Activated naive CD8-positive, alpha-beta T cell treated with anti-CD3 and anti-CD28 coated beads, Interleukin-2, amount 10 ng/mL, durations not matched to agents 7 days and 5 days (primary cell): ENCODE results near the gene NAA20. TPM values are rescaled to one million over a fixed set of nuclear protein-coding genes. Genes with fewer than 3 reads are reported as not detected.
A peak's percentile ranks its signal among the peaks of the same experiment; 100 is the strongest.

Experiments
- ATAC-seq: fragments of 150-1000 bp; cut with Tn5 transposase; one replicate; pipeline ENCODE4 v1.10.0; 2021; ENCODE audit warnings: low read depth, moderate library complexity
- POLR2A ChIA-PET: fragments of 350-600 bp; sonication (Branson Sonifier 250); formaldehyde crosslinking; loops from one replicate; lab custom pipeline; 2021; ENCODE audit warnings: antibody characterized with exemption; lab: Charles Lee
- DNase-seq: peaks from one replicate; pipeline ENCODE4 v3.0.0; 2021
- H3K27ac Mint-ChIP-seq: one replicate; pipeline ENCODE4 v1.8.0; 2022; ENCODE audit warnings: mild to moderate bottlenecking, mixed read lengths
- H3K27me3 Mint-ChIP-seq: one replicate; pipeline ENCODE4 v1.8.0; 2022; ENCODE audit warnings: mild to moderate bottlenecking, moderate library complexity, mixed read lengths
- H3K36me3 Mint-ChIP-seq: one replicate; pipeline ENCODE4 v1.8.0; 2021; ENCODE audit warnings: mild to moderate bottlenecking, mixed read lengths
- H3K4me1 Mint-ChIP-seq: one replicate; pipeline ENCODE4 v1.8.0; 2021; ENCODE audit warnings: mixed read lengths
- H3K4me3 Mint-ChIP-seq: one replicate; pipeline ENCODE4 v1.8.0; 2022; ENCODE audit warnings: mild to moderate bottlenecking, moderate library complexity, mixed read lengths
- H3K9me3 Mint-ChIP-seq: one replicate; pipeline ENCODE4 v1.8.0; 2021; ENCODE audit warnings: mixed read lengths
- total RNA-seq, 2 experiments: library from RNA; stranded (reverse); gene quantifications; one replicate each; pipeline ENCODE4 v1.2.3, GENCODE V29; 2021

The NAA20 gene
- total RNA-seq, 2 experiments from 2014 or later = 40.1 to 42.7 TPM

GRCh38 chr20:20039752-20040387 is 22.7 kb downstream of the NAA20 start:
- no peak overlapping the region for H3K27ac Mint-ChIP-seq
- no peaks in the 10 kb centered on the region for H3K27me3 Mint-ChIP-seq
- POLR2A ChIA-PET = no interaction called here
- H3K9me3 Mint-ChIP-seq = no peaks in the 10 kb centered on the region
- H3K4me3 Mint-ChIP-seq = no peak overlapping the region
- no peaks in the 10 kb centered on the region for H3K4me1 Mint-ChIP-seq
- peaks cover 30% of the 10 kb centered on the region for H3K36me3 Mint-ChIP-seq
- DNase-seq (no peak), ATAC-seq (no peak)

DNA sequence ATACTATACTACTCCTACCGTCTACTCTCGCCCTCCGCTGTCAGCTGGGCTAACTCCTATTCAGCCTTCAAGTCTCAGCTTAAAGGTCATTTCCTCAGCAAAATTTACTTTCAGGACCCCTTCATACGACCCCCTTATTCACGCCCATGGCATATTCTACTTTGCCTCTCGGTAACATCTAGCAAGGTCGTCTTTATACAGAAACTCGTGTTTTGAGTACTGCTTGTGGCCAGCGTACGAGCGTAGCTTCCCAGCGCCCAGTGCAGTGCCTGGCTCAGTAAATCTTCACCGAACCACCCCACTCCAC is 34.6 kb downstream of the NAA20 start:
- Mint-ChIP-seq H3K9me3 (no peaks in the 10 kb centered on the region), H3K36me3 (peaks cover 16% of the 10 kb centered on the region), H3K27me3 (no peaks in the 10 kb centered on the region), H3K4me1 (peaks cover 11% of the 10 kb centered on the region), H3K4me3 (peak overlapping the region; percentile 97), H3K27ac (peak overlapping the region; percentile 96)
- ATAC-seq (peak; percentile 29), DNase-seq (no peak)
- POLR2A ChIA-PET = interaction anchor here (0.9 to 2.4 kb wide), 5 partner anchors 26 to 1914 kb away, joined by 3 to 37 read pairs (median 4); partner anchors contain the start of genes KAT14, NAA20, PET117 and ZNF133

DNA sequence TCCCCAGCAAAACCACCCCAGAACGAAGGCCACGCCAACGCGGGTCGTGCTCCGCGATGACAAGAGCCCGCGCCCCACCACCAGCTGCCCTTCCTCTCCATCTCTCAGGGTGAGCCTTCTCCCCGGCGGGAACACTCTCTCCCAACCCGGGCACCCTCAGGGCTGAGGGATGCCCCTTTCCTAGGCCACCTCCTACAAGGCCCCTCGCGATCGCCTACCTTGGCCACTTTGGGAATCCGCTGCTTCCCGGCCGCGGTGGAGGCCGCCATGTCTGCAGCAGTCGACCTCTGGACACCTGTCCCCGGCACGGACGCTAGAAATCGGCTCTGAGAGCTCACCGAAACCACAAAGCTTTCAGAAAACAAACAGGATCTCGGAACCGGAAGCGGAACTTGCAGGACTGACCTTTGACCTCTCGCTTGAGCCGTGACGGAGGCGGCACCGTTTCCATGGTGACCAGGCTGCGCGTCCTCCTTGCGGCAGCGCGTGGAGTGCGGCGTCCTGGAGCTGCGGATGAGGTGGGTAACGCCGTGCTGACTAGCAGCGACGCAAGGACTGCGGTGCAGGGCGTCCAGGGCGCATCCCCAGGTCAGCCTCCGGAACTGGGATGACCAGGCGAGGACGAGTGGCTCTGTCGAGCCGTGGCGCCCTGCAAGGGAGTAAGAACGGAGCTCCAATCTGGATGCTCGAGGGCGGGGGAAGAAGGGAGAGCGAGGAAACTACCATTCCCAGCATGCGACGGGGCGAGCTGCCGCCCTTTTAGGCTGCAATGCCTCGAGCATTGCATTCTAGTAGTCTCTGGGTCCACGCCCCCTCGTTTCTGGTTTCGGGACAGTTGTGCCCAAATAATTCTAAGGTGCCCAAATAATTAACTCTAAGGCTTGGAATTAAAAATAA is 35.2 kb downstream of the NAA20 start, which contains the start of the genes CFAP61 and CRNKL1:
Gene CFAP61 (plus strand): TSS at position 459 of the 897 bp plus-strand sequence. CDS start 4,122 bp downstream, outside the sequence.
Gene CRNKL1 (minus strand): TSS at position 393 of the 897 bp plus-strand sequence. CDS start 124 bp downstream, at position 269.
- peak within 1 kb of the TSS; percentile 97 for H3K4me3 Mint-ChIP-seq
- peak within 1 kb of the TSS; percentile 96 for H3K27ac Mint-ChIP-seq
- H3K9me3 Mint-ChIP-seq = no peaks in the 10 kb centered on the region
- POLR2A ChIA-PET = interaction anchor here (0.6 to 2.4 kb wide), 10 partner anchors 17 to 1914 kb away, joined by 3 to 37 read pairs (median 3); partner anchors contain the start of genes KAT14, NAA20, PET117 and RALGAPA2
- ATAC-seq (peak; percentile 94), DNase-seq (peak; percentile 94)
- H3K36me3 Mint-ChIP-seq = peaks cover 16% of the 10 kb centered on the region
- H3K27me3 Mint-ChIP-seq = no peaks in the 10 kb centered on the region
- H3K4me1 Mint-ChIP-seq = peaks cover 11% of the 10 kb centered on the region

DNA sequence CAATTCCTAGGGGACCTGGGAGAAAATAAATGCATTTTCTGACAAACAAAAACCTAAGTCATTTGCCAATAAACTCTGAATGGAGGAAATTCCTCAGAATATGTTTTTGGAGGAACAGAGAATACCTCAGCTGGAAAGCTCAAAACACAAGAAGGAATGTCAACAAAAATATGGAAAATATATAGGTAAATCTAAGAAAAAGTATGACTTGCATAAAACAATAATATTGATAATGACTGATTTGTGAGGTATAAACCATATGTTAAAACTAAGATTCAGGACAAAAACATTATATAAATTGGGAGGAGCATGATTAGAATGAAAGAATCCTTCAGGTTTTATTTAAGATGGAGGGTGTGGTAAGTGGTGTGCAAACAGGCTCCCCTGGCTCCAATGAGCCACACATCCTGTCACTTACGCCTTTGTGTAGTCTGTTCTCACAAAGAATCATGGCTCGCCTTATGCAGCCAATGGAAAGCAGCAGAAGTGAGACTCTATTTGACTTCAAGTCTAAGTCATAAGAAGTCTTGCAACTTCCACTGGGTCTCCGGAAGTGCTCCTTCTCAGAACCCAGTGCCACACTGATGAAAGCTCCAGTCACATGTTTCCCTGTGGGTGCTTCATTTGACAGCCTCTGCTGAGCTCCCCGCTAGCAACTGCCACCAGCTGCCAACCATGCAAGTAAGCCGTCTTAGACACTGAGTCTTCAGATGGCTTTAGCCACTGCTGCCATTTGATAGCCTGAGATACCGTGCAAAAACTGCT is 43.3 kb downstream of the NAA20 start:
- POLR2A ChIA-PET = no interaction called here
- Mint-ChIP-seq H3K4me3 (no peak overlapping the region), H3K27me3 (peaks cover 23% of the 10 kb centered on the region), H3K36me3 (no peaks in the 10 kb centered on the region), H3K9me3 (no peaks in the 10 kb centered on the region), H3K4me1 (no peaks in the 10 kb centered on the region), H3K27ac (no peak overlapping the region)
- ATAC-seq (peak; percentile 33), DNase-seq (no peak)

GRCh38 chr20:20063941-20064702 is 47.0 kb downstream of the NAA20 start:
- H3K9me3 Mint-ChIP-seq = no peaks in the 10 kb centered on the region
- POLR2A ChIA-PET = no interaction called here
- H3K4me3 Mint-ChIP-seq = no peak overlapping the region
- ATAC-seq (no peak), DNase-seq (no peak)
- H3K27ac Mint-ChIP-seq = no peak overlapping the region
- no peaks in the 10 kb centered on the region for H3K36me3 Mint-ChIP-seq
- no peaks in the 10 kb centered on the region for H3K4me1 Mint-ChIP-seq
- H3K27me3 Mint-ChIP-seq = peaks cover 23% of the 10 kb centered on the region

DNA sequence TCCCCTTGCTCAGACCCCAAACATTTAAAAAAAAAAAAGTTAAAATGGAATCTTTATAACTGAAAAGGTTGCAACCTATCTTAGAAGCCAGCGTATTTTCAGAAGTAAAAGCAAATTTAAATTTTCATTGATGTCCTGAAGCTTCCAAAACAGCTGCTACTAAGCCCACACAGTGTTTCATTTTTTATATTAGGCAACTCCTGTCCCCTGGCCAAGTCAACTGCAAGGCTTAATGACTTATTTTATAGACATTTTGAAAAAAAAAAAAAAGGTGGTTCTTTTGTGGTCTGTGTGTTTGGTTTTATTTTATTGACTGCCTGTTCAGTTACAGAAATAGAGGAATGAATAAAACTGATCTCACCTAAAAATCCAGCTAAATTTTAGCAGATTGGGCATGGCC is 48.2 kb downstream of the NAA20 start:
- H3K4me1 Mint-ChIP-seq = no peaks in the 10 kb centered on the region
- no peak for DNase-seq
- ATAC-seq = no peak
- H3K9me3 Mint-ChIP-seq = no peaks in the 10 kb centered on the region
- no peak overlapping the region for H3K27ac Mint-ChIP-seq
- peaks cover 16% of the 10 kb centered on the region for H3K27me3 Mint-ChIP-seq
- POLR2A ChIA-PET = no interaction called here
- no peak overlapping the region for H3K4me3 Mint-ChIP-seq
- H3K36me3 Mint-ChIP-seq = no peaks in the 10 kb centered on the region

GRCh38 chr20:20070871-20071726 is 53.9 kb downstream of the NAA20 start:
- no peak overlapping the region for H3K27ac Mint-ChIP-seq
- H3K9me3 Mint-ChIP-seq = no peaks in the 10 kb centered on the region
- H3K36me3 Mint-ChIP-seq = no peaks in the 10 kb centered on the region
- no peaks in the 10 kb centered on the region for H3K4me1 Mint-ChIP-seq
- H3K27me3 Mint-ChIP-seq = peaks cover 4% of the 10 kb centered on the region
- no peak for ATAC-seq
- DNase-seq = no peak
- POLR2A ChIA-PET = no interaction called here
- H3K4me3 Mint-ChIP-seq = no peak overlapping the region

- Mint-ChIP-seq H3K36me3 (no peaks in the 10 kb centered on the region), H3K27ac (no peak overlapping the region), H3K4me3 (no peak overlapping the region), H3K4me1 (no peaks in the 10 kb centered on the region), H3K9me3 (no peaks in the 10 kb centered on the region), H3K27me3 (peaks cover 12% of the 10 kb centered on the region)
- POLR2A ChIA-PET = no interaction called here
- DNase-seq (no peak), ATAC-seq (no peak)
These were observed 56.7 kb downstream of the NAA20 start for GRCh38 chr20:20073801-20074371.

DNA sequence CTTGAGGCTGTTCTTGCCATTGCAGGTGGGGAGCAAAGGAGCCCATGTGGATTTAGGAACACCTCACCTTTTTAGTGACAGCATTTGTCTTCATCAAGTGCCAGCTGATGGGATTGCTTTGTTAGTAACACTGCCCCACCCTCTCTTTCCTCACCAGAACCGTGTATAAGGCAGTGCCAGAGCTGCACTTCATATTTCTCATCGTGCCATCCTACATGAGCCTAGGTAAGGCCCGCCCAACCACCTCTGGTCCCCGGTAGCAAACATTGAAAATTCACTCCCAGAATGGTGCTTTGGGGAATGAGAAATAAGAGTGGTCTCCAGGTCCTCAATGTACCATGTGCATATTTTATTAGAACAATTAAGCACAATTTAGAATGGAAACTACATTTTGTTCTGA is 57.9 kb downstream of the NAA20 start:
- Mint-ChIP-seq H3K4me3 (no peak overlapping the region), H3K27me3 (peaks cover 16% of the 10 kb centered on the region), H3K9me3 (no peaks in the 10 kb centered on the region), H3K36me3 (no peaks in the 10 kb centered on the region), H3K4me1 (no peaks in the 10 kb centered on the region), H3K27ac (no peak overlapping the region)
- no peak for DNase-seq
- no peak for ATAC-seq
- POLR2A ChIA-PET = no interaction called here

DNA sequence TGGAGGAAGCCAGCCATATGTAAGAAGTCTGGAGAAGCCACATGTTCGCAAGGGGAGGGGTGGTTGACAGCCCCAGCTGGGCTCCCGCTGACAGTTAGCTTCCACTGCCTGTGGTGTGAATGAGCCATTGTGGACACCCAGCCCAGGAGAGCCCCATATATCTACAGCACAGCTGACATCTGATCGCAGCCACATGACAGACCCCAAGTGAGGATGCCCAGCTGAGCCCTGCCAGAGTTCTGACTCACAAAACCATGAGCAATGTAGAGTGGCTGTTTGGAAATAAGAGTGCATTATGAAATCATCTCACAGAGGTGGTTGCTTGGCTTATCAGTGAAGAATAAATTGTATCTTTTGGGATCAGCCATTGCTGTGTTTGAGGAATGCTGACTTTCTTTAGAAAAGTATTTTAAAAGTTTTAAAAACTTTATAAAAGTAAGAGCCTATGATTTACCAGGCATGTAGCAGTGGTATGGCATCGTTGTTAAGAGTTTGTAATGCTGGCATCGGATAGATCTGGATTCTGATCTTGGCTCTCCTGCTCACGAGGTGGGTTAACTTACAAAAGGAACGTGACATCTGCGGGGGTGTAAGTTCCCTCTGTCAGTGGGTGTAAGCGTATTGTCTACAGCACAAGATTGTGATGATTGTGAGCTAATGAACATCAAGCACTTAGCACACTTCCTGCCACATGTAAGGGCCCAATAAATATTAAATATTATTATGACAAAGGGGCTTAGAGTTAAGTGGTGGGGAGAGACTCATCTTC is 59.3 kb downstream of the NAA20 start:
- H3K27me3 Mint-ChIP-seq = peaks cover 19% of the 10 kb centered on the region
- ATAC-seq (no peak), DNase-seq (no peak)
- POLR2A ChIA-PET = no interaction called here
- no peak overlapping the region for H3K27ac Mint-ChIP-seq
- no peaks in the 10 kb centered on the region for H3K36me3 Mint-ChIP-seq
- H3K4me3 Mint-ChIP-seq = no peak overlapping the region
- H3K4me1 Mint-ChIP-seq = no peaks in the 10 kb centered on the region
- H3K9me3 Mint-ChIP-seq = no peaks in the 10 kb centered on the region

DNA sequence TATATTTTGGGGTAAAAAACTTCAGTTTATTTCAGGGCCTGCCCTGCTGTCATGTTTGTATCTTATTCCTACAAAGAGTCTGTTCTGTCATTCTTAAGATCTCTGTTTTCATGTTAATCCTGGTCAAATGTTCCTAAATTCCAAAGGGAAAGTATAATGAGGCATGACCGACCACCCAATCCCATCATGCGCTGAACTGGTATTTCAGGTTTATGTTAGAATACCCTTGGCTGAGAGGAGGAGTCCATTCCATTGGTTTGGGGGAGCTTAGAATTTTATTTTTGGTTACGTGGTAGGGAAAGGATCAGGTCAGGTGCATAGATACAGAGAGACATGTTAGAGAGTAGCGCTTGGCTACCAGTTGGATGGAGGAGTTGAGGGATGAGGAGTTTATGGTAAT is 60.9 kb downstream of the NAA20 start:
- H3K4me3 Mint-ChIP-seq = no peak overlapping the region
- no peaks in the 10 kb centered on the region for H3K4me1 Mint-ChIP-seq
- peaks cover 22% of the 10 kb centered on the region for H3K27me3 Mint-ChIP-seq
- ATAC-seq = no peak
- POLR2A ChIA-PET = no interaction called here
- no peaks in the 10 kb centered on the region for H3K36me3 Mint-ChIP-seq
- no peaks in the 10 kb centered on the region for H3K9me3 Mint-ChIP-seq
- DNase-seq = no peak
- H3K27ac Mint-ChIP-seq = no peak overlapping the region
